Epithelial cell of proximal tubule (primary cell): Measurements from ENCODE around the gene APOM. TPM values are rescaled to one million over a fixed set of nuclear protein-coding genes. Genes with fewer than 3 reads are reported as not detected.

Source experiments
- DNase-seq: peaks from one replicate; pipeline ENCODE4 v3.0.0-alpha.2; 2011; ENCODE audit warnings: low read depth
- H3K4me3 ChIP-seq: 2 replicates; pipeline ENCODE4 v1.5.1; 2011; ENCODE audit warnings: low read depth, mild to moderate bottlenecking, low read length
- total RNA-seq: library from RNA; depleted of rRNA; stranded (reverse); fragments of >200 nt; gene quantifications from 2 replicates; pipeline ENCODE4 v1.2.3, GENCODE V29; 2015
- TF ChIP-seq, protein P1 (sequence below): conservative IDR thresholded peaks from 2 replicates; pipeline ENCODE4 v1.5.1; 2012; ENCODE audit warnings: low read depth, mild to moderate bottlenecking, low read length

Gene APOM
- total RNA-seq, 1 donor from 2014 or later = 0.81 TPM

DNA sequence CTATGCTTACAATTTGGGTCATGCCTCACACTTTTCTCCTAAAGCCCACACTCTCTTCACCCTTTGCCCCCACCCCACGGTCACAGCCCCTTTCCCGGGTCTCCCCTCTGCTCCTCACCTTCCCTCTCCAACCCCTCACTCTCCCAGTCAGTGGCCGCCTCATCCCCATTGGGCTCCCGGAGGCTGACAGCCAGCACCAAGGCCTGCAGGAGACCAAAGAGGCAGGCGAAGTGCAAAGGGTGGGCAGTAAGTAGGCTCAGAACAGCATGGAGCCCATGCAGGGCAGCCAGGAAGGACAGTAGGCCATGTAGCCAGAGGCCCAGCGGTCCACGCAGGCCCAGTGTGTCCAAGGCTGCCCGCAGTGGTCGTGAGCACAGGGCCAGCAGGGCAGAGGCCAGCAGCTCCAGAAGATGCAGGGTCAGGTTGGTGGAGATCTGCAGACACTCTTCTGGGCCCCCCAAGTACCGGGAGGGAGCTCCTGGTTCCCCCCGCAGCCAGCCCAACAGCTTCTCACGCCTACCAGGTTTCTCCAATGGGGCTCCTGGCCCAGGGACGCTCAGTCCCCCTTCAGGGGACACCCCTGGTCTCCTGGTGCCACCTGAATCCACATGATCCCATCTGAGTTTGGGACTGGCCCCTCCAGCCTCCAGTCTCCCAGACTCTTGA is 3.4 kb downstream of the APOM start:
- peak overlapping the region; percentile 85 for H3K4me3 ChIP-seq
- no peak for DNase-seq
- TF ChIP-seq, protein P1, sequence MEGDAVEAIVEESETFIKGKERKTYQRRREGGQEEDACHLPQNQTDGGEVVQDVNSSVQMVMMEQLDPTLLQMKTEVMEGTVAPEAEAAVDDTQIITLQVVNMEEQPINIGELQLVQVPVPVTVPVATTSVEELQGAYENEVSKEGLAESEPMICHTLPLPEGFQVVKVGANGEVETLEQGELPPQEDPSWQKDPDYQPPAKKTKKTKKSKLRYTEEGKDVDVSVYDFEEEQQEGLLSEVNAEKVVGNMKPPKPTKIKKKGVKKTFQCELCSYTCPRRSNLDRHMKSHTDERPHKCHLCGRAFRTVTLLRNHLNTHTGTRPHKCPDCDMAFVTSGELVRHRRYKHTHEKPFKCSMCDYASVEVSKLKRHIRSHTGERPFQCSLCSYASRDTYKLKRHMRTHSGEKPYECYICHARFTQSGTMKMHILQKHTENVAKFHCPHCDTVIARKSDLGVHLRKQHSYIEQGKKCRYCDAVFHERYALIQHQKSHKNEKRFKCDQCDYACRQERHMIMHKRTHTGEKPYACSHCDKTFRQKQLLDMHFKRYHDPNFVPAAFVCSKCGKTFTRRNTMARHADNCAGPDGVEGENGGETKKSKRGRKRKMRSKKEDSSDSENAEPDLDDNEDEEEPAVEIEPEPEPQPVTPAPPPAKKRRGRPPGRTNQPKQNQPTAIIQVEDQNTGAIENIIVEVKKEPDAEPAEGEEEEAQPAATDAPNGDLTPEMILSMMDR = no peak

DNA sequence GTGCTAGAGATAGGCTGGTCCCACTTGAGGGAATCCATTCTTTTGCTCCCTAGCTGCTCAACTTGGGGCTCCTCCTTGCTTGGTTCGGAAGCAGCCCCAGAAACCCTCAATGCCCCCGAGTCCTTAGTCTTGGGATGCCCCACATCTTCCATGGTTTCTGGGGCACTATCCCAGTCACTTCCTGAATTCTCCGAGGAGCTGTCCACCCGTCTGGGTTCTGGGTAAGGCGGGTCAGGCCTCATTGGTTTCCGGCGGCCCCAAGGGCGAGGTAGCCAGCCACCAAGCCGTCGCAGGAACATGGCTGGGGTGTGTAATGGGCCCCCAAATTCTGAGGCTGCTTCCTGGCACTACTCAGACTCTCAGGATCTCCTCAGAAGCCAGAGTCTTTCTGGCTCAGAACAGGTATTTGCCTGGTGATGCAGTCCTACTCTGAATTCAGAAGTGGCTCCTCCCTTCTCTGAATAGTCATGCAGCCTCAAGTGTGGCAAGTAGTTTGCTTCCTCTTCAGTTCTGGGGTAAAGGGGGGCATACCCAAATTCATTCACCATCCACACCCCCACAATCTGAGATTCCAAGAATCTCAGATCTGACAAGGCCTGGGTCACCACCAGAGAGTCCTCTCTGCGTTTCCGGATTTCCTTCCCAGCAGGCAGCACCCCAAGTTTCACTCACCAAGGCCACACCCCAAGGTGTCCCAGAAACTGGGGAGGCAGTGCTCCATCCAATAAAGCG is 4.1 kb downstream of the APOM start:
- no peak for DNase-seq
- TF ChIP-seq, protein P1 = no peak

DNA sequence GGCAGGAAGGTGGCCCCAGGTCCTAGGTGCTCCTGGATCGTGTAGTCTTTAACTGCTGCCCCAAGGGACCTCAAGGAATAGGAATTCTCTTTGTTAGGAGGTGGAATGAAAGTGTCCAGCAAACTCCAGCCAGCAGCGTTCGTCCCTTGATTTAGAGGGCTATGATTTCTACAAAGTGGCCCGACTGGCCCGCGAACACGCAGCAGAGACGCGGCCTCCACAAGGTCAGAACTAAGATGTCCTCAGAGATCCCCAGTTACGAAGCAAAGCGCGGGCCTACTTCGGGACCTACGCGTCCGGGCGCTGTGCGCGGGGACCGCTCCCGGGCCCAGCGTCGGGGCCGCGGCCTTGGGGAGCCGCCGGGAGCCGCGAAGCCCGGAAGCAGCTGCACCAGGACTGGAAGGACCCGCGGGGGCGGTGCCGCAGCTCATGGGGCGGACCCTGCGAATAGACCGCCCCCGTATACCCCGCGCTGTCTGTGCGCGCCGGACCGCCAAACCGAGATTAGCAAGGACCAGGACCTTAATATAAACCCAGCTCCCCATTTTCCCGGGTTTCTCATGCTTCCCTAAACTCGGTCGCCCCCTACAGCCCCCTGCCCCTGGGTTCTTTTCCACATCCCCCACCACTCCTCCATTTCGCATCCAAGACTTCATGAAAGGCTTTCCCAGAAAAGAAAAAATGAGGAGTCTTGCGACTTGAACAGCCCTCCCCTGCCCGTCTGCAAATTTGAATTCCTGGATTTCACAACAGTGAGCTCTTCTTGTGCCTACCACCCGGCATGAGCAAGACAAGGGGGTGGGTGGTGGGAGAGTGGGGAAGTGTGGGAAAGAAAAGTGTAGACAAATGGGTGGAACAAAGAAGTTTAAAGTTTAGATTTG is 4.9 kb downstream of the APOM start, which contains the start of gene C6orf47:
Gene C6orf47, minus strand, starts transcription at position 398 of the 881 bp plus-strand sequence. CDS start 831 bp downstream, outside the sequence.
- DNase-seq = no peak
- TF ChIP-seq, protein P1 = no peak
- peak within 1 kb of the TSS; percentile 85 for H3K4me3 ChIP-seq

More for the DNA sequence above, 4.1 kb downstream of the APOM start:
- peak overlapping the region; percentile 85 for H3K4me3 ChIP-seq

DNA sequence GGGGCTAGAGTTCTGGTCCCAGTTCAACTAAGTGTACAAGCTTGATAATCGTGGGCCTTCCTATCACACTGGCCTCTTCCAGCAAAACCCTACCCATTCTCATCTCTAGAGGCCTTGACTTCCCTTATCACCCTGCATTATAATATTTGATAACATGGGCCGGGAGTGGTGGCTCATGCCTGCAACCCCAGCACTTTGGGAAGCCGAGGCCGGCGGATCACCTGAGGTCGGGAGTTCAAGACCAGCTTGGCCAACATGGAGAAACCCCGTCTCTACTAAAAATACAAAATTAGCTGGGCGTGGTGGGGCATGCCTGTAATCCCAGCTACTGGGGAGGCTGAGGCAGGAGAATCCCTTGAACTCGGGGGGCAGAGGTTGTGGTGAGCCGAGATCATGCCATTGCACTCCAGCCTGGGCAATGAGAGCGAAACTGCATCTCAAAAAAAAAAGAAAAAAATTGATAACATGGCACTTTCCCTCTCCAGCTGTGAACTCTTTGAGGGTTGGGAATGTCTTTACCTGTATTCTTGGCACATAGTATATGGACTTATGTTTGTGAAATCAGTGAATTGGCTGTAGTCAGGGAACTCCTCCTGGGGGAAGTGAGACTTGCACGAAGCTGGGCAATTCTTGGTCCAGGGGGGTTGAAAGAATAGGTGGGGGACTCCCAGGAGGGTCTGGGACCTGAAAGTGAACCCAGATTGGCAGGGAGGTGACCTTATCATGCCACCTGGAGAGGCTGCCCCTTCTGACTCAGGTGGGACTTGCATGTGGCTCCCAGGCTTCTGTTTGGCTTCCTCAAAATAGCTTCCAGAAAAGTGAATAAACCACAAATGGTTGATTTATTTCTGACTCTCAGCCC is 5.8 kb downstream of the APOM start:
- DNase-seq = no peak
- TF ChIP-seq, protein P1 = no peak
- peak overlapping the region; percentile 85 for H3K4me3 ChIP-seq

DNA sequence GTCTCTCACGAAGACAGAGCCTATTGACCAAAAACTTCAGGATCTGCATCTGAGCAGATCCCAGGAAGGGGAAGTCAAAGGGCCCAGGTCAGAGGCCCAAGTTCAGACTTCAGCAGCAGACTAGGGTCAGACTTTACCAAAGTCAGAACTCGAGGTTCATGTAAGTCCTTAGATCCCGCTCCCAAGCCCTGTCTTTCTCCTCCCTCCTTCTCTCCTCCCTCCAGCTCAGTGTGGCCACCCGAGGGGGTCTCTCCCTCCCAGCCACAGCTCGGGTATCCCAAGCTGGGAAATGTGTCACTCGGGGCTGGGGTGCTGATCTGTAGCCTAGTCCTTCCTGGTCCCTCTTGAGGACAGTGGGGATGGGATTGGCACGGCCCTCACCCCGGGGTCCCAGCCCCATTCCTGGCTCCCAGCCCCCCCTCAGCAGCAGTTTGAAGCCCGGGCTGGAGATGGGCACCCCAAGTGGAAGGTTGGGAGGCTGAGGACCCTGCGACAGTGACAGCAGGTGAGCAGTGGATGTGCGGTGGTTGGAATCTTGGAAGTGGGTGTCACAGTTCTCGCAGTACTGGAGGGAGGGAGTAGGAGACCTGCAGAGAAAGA is 6.5 kb downstream of the APOM start:
- no peak overlapping the region for H3K4me3 ChIP-seq
- no peak for DNase-seq
- TF ChIP-seq, protein P1 = no peak
